Amygdala (tissue), 56 donors: ENCODE results near the gene KRT85.

Source experiments
- DNase-seq, 56 donors: peaks; one replicate each; lab custom pipeline; 2025; lab: John Stamatoyannopoulos, UW

Gene KRT85

GRCh38 chr12:52311285-52311648 lies 56.0 kb downstream of the KRT85 start:
- no peak for DNase-seq

- DNase-seq, result no peak
Measured at GRCh38 chr12:52310622-52311284, 56.5 kb downstream of the KRT85 start.
